GM19463 (cell line): Measurements from ENCODE around the gene KRTAP1-3.
"Not testable (repeated sequence)": the region's sequence is repeated elsewhere in the genome, so short reads cannot be mapped to it uniquely, and the experiment has no call there.

Source experiments
- ATAC-seq: cut with Tn5 transposase; IDR thresholded peaks from one replicate; pipeline ENCODE4 v1.9.1; 2021; ENCODE audit warnings: mild to moderate bottlenecking, moderate library complexity; ENCODE audit not compliant: unreplicated experiment

Gene KRTAP1-3

GRCh38 chr17:41012326-41013120, 22.2 kb downstream of the KRTAP1-3 start:
- no peak for ATAC-seq

GRCh38 chr17:41010441-41010840, 24.2 kb downstream of the KRTAP1-3 start:
- ATAC-seq = no peak

- no peak for ATAC-seq
These were observed 24.7 kb downstream of the KRTAP1-3 start for GRCh38 chr17:41009936-41010335.

- no peak for ATAC-seq
These were observed 25.3 kb downstream of the KRTAP1-3 start for GRCh38 chr17:41009301-41009760.

GRCh38 chr17:41008811-41009210, 25.9 kb downstream of the KRTAP1-3 start, which contains the start of gene KRTAP3-1:
Gene KRTAP3-1 (minus strand): TSS chr17:41009128. CDS start chr17:41009074, 54 bp downstream.
- no peak for ATAC-seq

- ATAC-seq = no peak
These were observed 30.3 kb downstream of the KRTAP1-3 start for GRCh38 chr17:41004397-41004796.

- no peak for ATAC-seq
These were observed 30.7 kb downstream of the KRTAP1-3 start for GRCh38 chr17:41003926-41004325.

- ATAC-seq = no peak
These were observed 31.9 kb downstream of the KRTAP1-3 start for GRCh38 chr17:41002814-41003213.

- ATAC-seq = no peak
These were observed 32.9 kb downstream of the KRTAP1-3 start for GRCh38 chr17:41001795-41002194.

GRCh38 chr17:40999563-40999962, 35.1 kb downstream of the KRTAP1-3 start, which contains the start of gene KRTAP3-2:
Gene KRTAP3-2 (minus strand): TSS chr17:40999906. CDS start chr17:40999853, 53 bp downstream.
- ATAC-seq = not testable (repeated sequence)

GRCh38 chr17:40997361-40997760, 37.3 kb downstream of the KRTAP1-3 start:
- ATAC-seq = no peak

- no peak for ATAC-seq
These were observed 37.8 kb downstream of the KRTAP1-3 start for GRCh38 chr17:40996829-40997228.

GRCh38 chr17:40995116-40995515, 39.6 kb downstream of the KRTAP1-3 start:
- no peak for ATAC-seq

GRCh38 chr17:40993839-40994238, 40.8 kb downstream of the KRTAP1-3 start, which contains the start of gene KRTAP3-3:
Gene KRTAP3-3 (minus strand): TSS chr17:40994164. CDS start chr17:40994097, 67 bp downstream.
- ATAC-seq = no peak

- ATAC-seq = no peak
These were observed 41.6 kb downstream of the KRTAP1-3 start for GRCh38 chr17:40993084-40993483.

GRCh38 chr17:40992666-40993065, 42.0 kb downstream of the KRTAP1-3 start:
- ATAC-seq = no peak

- ATAC-seq = no peak
These were observed 47.8 kb downstream of the KRTAP1-3 start for GRCh38 chr17:40986920-40987319.

GRCh38 chr17:40984226-40984625, 50.4 kb downstream of the KRTAP1-3 start, which contains the start of gene KRT40:
Gene KRT40 (minus strand): TSS chr17:40984326. CDS start chr17:40984273, 53 bp downstream.
- no peak for ATAC-seq
